Measurements from ENCODE around the gene XPO6.
"Not testable (repeated sequence)": the region's sequence is repeated elsewhere in the genome, so short reads cannot be mapped to it uniquely, and the experiment has no call there.

The XPO6 gene

DNA sequence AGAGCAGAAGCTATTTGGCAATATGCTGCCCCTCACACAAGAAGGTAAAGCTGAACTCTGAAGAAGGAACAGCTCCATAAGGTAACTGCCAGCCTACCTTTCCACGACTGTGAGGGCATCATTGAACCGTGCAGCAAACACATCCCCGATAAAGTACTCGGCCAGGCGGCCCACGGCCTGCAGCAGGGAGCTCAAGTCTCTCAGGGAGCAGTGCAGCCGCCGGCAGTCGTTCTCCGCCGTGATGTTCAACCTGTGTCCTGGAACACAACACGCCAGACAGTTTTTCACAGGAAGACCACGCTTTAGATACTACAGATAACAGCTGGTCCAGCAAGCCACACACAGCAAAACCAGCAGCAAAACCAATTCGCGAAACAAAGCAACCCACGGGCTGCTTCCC lies 86.2 kb downstream of the XPO6 start:
- Histone ChIP-seq H2AFZ (ENCODE audit: low read depth, low read length) (no peak overlapping the region), H3K9me3 (ENCODE audit: low read length) (no peaks in the 10 kb centered on the region), H3K27me3 (ENCODE audit: insufficient read depth, low read length) (no peaks in the 10 kb centered on the region), H3K4me1 (ENCODE audit: insufficient read depth, low read length) (peaks cover 2% of the 10 kb centered on the region), H3K36me3 (ENCODE audit: insufficient read depth, low read length) (peaks cover 87% of the 10 kb centered on the region), H3K4me3 (ENCODE audit: low read length) (no peak overlapping the region)

DNA sequence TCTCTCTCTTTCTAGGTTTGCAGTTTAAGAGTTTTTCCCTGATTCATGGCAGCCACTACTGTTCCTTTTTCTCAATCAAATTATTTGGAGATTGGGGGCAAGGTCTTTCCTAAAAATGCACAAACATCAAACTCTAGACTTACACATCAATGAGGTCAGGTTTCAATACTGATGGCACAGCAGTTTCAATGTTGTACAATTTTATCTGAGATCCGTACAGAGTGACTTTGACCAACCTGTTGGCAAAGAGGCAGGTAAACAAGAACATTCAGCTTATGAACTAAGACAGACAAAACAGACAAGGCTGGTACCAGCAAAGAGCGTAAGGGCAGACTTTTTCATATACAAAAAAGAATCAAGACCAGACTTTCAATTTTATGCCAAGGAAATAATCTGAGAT lies 90.2 kb downstream of the XPO6 start:
- Histone ChIP-seq H3K4me1 (ENCODE audit: insufficient read depth, low read length) (no peaks in the 10 kb centered on the region), H3K36me3 (ENCODE audit: insufficient read depth, low read length) (peaks cover 90% of the 10 kb centered on the region), H3K9me3 (ENCODE audit: low read length) (no peaks in the 10 kb centered on the region)

DNA sequence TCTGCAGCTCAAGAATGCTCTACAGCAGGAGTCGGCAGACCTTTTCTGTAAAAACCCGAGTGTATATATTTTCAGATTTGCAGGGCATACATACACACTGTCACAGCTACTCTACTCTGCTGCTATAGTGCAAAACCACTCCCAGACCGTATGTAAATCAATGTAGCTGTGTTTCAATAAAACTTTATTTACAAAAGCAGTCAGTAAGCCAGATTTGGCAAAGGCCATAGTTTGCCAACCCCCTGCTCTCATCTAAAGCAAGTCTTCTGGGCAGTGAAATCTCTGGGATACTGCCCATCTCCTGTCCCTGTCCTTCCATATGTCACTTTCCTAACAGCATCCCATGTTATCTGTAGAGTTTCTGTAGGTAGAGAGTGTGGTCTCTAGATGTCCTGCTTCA lies 91.0 kb downstream of the XPO6 start:
- H2AFZ ChIP-seq (ENCODE audit: low read depth, low read length), result no peak overlapping the region
- no peak overlapping the region for H3K4me3 ChIP-seq (ENCODE audit: low read length)
- H3K27me3 ChIP-seq (ENCODE audit: insufficient read depth, low read length), result no peaks in the 10 kb centered on the region
- no peaks in the 10 kb centered on the region for H3K9me3 ChIP-seq (ENCODE audit: low read length)
- peaks cover 88% of the 10 kb centered on the region for H3K36me3 ChIP-seq (ENCODE audit: insufficient read depth, low read length)
- no peaks in the 10 kb centered on the region for H3K4me1 ChIP-seq (ENCODE audit: insufficient read depth, low read length)

More for the DNA sequence above, 90.2 kb downstream of the XPO6 start:
- Histone ChIP-seq H3K4me3 (ENCODE audit: low read length) (no peak overlapping the region), H2AFZ (ENCODE audit: low read depth, low read length) (no peak overlapping the region), H3K27me3 (ENCODE audit: insufficient read depth, low read length) (no peaks in the 10 kb centered on the region)

DNA sequence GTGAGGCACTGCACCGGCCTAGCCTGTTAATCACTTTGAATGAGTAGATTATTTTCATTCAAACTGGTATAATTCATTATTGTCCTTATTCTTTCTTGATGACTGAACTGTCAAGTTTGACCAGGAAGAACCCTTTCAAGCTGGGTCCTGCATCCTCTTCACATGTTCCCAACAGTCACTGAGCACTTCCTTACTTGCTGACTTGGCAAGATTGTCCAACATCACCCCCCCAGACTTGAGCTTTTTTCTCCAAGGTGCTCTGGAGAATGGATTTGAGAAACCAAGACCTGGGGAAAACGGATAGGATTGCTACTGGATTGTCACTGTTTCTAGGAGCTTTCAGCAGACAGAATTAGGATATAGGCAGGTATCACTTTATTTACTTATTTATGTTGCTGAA lies 93.1 kb downstream of the XPO6 start:
- no peak overlapping the region for H2AFZ ChIP-seq (ENCODE audit: low read depth, low read length)
- H3K27me3 ChIP-seq (ENCODE audit: insufficient read depth, low read length), result no peaks in the 10 kb centered on the region
- no peak overlapping the region for H3K4me3 ChIP-seq (ENCODE audit: low read length)
- peaks cover 87% of the 10 kb centered on the region for H3K36me3 ChIP-seq (ENCODE audit: insufficient read depth, low read length)
- H3K4me1 ChIP-seq (ENCODE audit: insufficient read depth, low read length), result no peaks in the 10 kb centered on the region
- H3K9me3 ChIP-seq (ENCODE audit: low read length), result no peaks in the 10 kb centered on the region

DNA sequence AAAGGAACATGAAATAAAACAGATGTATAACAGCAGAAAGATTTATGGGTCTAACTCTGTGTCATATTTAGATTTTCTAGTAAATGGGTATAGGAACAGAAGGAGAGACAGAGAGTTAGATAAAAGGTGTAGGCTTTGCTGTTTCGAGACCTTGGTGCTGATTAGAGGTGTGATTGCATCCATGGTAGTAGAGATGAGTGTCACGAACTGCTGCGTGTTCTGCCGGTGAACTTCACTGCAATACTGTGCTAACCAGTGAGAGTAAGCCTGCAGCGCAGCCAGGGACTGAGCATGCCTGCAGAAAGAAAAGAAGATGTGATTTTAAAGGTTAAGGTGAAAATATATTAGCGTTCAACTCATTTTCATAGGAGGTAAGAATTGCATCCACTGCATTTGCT lies 94.6 kb downstream of the XPO6 start:
- Histone ChIP-seq H3K27me3 (ENCODE audit: insufficient read depth, low read length) (no peaks in the 10 kb centered on the region), H3K4me3 (ENCODE audit: low read length) (no peak overlapping the region), H2AFZ (ENCODE audit: low read depth, low read length) (no peak overlapping the region), H3K4me1 (ENCODE audit: insufficient read depth, low read length) (no peaks in the 10 kb centered on the region), H3K36me3 (ENCODE audit: insufficient read depth, low read length) (peaks cover 86% of the 10 kb centered on the region), H3K9me3 (ENCODE audit: low read length) (no peaks in the 10 kb centered on the region)

DNA sequence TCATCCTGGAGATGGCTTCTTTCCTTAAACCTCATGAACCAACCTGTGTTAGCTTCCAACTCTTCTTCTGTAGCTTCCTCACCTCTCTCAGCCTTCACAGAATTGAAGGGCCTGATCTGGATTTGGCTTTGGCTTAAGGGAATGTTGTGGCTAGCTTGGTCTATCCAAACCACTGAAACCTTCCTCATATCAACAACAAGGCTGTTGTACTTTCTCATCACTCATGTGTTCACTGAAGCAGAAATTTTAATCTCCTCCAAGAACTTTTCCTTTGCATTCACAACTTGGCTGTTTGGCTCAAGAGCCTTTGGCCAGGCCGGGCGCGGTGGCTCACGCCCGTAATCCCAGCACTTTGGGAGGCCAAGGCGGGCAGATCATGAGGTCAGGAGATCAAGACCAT lies 95.9 kb downstream of the XPO6 start:
- H3K27me3 ChIP-seq (ENCODE audit: insufficient read depth, low read length); H3K4me1 ChIP-seq (ENCODE audit: insufficient read depth, low read length); H3K9me3 ChIP-seq (ENCODE audit: low read length); H2AFZ ChIP-seq (ENCODE audit: low read depth, low read length); H3K4me3 ChIP-seq (ENCODE audit: low read length): not testable (repeated sequence)
- peaks cover 84% of the 10 kb centered on the region for H3K36me3 ChIP-seq (ENCODE audit: insufficient read depth, low read length)

DNA sequence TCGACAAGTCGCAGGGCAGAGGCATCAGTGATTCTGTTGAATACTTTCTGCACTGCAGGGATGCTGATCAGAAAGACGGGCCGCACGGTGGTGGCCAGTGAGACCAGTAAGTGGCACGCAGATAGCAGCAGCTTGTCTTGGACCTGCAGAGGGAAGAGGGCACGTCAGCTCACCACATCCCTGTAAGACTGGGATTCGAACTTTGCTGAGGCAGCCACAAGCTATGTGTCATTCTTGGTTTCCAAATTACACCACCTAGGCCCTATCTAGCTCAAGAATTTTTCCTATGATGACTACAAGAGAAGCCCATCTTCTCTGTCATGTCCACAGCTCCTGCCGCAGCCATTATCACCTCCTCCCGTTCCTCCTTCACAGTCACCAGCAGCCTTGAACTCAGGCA lies 98.9 kb downstream of the XPO6 start:
- Histone ChIP-seq H3K36me3 (ENCODE audit: insufficient read depth, low read length) (peaks cover 86% of the 10 kb centered on the region), H3K4me3 (ENCODE audit: low read length) (no peak overlapping the region), H3K4me1 (ENCODE audit: insufficient read depth, low read length) (no peaks in the 10 kb centered on the region), H2AFZ (ENCODE audit: low read depth, low read length) (no peak overlapping the region), H3K27me3 (ENCODE audit: insufficient read depth, low read length) (no peaks in the 10 kb centered on the region), H3K9me3 (ENCODE audit: low read length) (no peaks in the 10 kb centered on the region)

DNA sequence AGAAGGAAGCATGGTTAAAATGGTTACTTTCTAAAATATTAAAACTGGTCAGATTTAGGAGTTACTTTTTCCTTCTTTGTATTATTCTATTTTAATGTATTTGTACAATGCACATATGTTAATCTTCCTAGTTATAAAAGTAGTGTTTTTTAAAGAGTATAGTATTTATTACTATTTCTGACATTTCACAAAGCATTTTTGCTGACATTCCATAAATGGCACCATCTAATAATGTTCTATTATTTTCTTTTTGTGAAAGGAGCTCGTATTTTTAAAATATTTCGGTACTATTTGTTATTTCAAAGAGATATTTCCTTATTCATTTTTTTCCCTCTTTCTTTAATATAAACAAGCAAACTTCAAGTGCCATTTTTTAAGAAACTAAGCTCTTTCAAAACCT lies 100.8 kb downstream of the XPO6 start:
- H3K9me3 ChIP-seq (ENCODE audit: low read length), result no peaks in the 10 kb centered on the region
- H3K4me1 ChIP-seq (ENCODE audit: insufficient read depth, low read length), result no peaks in the 10 kb centered on the region
- H3K4me3 ChIP-seq (ENCODE audit: low read length), result no peak overlapping the region
- peaks cover 89% of the 10 kb centered on the region for H3K36me3 ChIP-seq (ENCODE audit: insufficient read depth, low read length)
- H2AFZ ChIP-seq (ENCODE audit: low read depth, low read length), result no peak overlapping the region
- no peaks in the 10 kb centered on the region for H3K27me3 ChIP-seq (ENCODE audit: insufficient read depth, low read length)

DNA sequence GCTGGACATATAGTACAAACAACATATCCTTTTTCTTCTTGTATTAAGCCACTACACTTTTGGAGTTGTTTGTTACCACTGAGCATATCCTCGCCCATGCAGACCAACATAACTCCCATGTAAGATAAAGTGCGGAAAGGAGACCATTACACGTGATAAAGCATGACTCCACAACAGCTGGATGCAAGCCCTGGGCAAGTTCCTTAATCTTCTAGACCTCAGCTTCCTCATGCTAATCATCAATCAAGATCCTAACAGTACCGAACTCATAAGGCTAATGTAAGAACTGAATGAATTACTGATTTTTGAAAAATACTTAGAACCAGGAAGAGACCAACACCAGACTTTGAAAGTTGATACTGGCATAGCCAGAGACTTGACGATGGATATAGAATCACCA lies 101.3 kb downstream of the XPO6 start:
- no peaks in the 10 kb centered on the region for H3K27me3 ChIP-seq (ENCODE audit: insufficient read depth, low read length)
- peaks cover 89% of the 10 kb centered on the region for H3K36me3 ChIP-seq (ENCODE audit: insufficient read depth, low read length)
- H3K4me3 ChIP-seq (ENCODE audit: low read length), result no peak overlapping the region
- no peak overlapping the region for H2AFZ ChIP-seq (ENCODE audit: low read depth, low read length)
- no peaks in the 10 kb centered on the region for H3K9me3 ChIP-seq (ENCODE audit: low read length)
- H3K4me1 ChIP-seq (ENCODE audit: insufficient read depth, low read length), result no peaks in the 10 kb centered on the region

DNA sequence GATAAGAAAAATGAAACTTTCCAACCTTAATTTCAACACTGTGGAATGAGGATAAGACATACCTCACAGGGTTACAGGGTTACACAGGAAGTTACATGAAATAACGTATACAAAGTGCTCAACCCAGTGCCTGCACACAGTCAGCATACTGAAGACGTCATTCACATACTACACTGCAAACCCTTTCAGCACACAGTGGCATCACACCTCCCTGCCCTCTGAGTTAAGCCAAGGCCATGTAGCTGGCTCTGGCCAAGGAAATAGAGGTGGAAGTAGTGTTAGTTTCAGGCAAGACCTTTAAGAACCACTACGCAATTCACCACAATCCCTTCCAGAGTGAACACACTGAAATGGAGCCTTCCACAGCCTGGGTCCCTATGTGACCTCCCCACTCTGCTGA lies 101.7 kb downstream of the XPO6 start:
- H3K4me3 ChIP-seq (ENCODE audit: low read length), result no peak overlapping the region
- H3K27me3 ChIP-seq (ENCODE audit: insufficient read depth, low read length), result no peaks in the 10 kb centered on the region
- H3K9me3 ChIP-seq (ENCODE audit: low read length), result no peaks in the 10 kb centered on the region
- H3K4me1 ChIP-seq (ENCODE audit: insufficient read depth, low read length), result no peaks in the 10 kb centered on the region
- H3K36me3 ChIP-seq (ENCODE audit: insufficient read depth, low read length), result peaks cover 89% of the 10 kb centered on the region
- H2AFZ ChIP-seq (ENCODE audit: low read depth, low read length), result no peak overlapping the region

DNA sequence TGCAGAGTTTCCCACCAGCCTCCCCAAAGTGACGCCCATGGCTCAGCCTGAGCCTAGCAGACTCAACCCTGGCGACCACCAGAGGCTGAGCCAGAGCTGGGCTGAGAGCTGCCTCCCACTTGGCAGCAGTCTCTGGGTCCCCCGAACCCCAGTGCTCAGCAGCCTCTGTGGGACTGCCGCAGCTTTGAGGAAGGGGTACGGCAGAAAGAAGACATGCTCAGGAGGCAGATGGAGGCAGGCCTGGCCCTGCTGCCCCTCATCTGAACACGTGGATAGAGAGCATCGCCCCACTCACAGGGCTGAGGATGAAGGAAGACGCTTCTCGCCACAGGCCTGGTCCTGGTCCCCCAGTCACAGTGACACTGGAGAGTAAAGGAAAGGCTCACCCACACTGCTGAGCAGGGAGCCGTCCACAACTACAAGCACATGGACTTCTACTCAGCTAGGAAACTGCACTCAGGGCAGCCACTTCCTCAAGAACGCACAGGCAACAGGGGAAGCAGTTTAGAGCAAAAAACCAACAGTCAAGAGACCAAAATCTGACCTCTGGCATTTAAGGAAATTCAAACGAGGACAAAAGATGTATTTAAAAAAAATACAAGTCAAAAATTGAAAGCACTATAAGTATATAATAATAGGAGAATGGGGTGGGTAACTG lies 103.0 kb downstream of the XPO6 start:
- no peaks in the 10 kb centered on the region for H3K9me3 ChIP-seq (ENCODE audit: low read length)
- H3K4me3 ChIP-seq (ENCODE audit: low read length), result no peak overlapping the region
- peaks cover 91% of the 10 kb centered on the region for H3K36me3 ChIP-seq (ENCODE audit: insufficient read depth, low read length)
- no peak overlapping the region for H2AFZ ChIP-seq (ENCODE audit: low read depth, low read length)
- H3K27me3 ChIP-seq (ENCODE audit: insufficient read depth, low read length), result no peaks in the 10 kb centered on the region
- no peaks in the 10 kb centered on the region for H3K4me1 ChIP-seq (ENCODE audit: insufficient read depth, low read length)

DNA sequence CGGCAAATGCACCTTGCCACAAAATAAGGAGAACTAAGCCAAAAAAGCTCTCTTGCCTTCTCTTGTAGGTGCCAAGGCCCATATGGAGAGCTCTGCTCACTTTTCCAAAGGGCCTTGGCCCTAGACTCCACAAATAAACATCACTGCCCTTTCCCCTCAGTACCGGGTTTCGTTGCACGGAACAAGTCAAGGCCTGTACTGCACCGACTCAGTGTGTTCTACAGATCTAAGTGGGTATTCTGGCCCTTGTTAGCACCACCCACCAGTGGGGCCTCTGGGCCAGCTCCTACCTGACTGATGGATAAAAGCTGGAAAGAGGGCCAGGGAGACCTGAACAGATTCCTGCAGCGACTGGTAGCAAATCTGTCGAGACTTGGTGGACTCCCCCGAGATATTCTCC lies 104.5 kb downstream of the XPO6 start:
- Histone ChIP-seq H3K9me3 (ENCODE audit: low read length) (no peaks in the 10 kb centered on the region), H3K36me3 (ENCODE audit: insufficient read depth, low read length) (peaks cover 90% of the 10 kb centered on the region), H2AFZ (ENCODE audit: low read depth, low read length) (no peak overlapping the region), H3K27me3 (ENCODE audit: insufficient read depth, low read length) (no peaks in the 10 kb centered on the region), H3K4me1 (ENCODE audit: insufficient read depth, low read length) (no peaks in the 10 kb centered on the region), H3K4me3 (ENCODE audit: low read length) (no peak overlapping the region)

DNA sequence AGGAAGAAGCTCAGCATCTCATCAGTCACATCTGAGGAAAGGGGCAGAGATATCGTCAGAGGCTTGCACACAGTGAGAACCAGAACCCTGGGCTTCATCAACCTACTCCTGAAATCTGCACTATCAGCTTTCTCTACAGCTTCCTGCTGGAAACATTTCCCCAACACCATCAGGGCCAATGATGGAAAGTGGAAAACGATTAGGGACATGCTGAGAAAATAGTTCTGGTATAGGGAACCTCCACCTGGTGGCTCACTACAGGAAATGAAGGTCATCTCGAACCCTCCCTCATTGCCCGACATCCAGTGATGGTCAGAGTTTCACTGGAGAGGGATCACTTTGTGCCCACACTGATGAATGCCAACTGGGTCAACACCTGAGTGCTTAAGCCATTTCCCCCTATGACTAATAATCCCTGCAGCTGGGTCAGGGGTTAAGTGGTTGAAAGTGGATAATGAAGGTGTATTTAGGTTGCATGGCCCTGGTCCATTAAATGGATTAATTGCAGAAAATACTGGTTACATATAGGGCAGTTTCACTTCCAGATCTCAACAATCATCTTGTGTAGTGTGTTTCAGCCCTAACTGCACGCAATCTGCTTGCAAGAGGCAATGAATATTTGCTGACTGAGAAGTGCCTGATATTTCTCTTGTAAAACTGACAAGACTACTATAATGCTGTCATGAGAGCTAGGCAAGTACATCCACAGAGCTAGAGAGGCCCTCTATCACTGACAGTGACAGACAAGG lies 105.1 kb downstream of the XPO6 start:
- H3K36me3 ChIP-seq (ENCODE audit: insufficient read depth, low read length), result peaks cover 90% of the 10 kb centered on the region
- no peaks in the 10 kb centered on the region for H3K9me3 ChIP-seq (ENCODE audit: low read length)
- no peaks in the 10 kb centered on the region for H3K4me1 ChIP-seq (ENCODE audit: insufficient read depth, low read length)
- no peaks in the 10 kb centered on the region for H3K27me3 ChIP-seq (ENCODE audit: insufficient read depth, low read length)
- no peak overlapping the region for H2AFZ ChIP-seq (ENCODE audit: low read depth, low read length)
- no peak overlapping the region for H3K4me3 ChIP-seq (ENCODE audit: low read length)

DNA sequence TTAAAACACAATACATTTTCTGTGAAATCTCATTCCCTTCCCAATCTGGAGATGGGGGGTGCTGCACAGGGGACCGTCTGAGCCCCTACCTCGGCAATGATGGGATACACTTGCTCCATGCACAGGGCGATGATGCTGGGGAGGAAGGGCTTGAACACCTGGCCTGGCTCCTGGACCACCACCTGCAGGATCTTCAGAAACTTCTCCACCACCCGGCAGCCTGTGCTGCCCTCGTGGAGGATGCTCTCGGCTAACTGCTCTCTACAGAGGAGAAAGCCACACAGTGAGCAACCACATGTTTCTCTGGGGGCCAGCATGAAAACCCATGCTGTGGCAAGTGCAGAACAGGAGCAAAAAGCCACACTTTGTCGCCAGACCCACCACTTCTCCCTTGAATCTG lies 105.8 kb downstream of the XPO6 start:
- H3K36me3 ChIP-seq (ENCODE audit: insufficient read depth, low read length), result peaks cover 92% of the 10 kb centered on the region

More for the DNA sequence above, 105.8 kb downstream of the XPO6 start:
- no peak overlapping the region for H2AFZ ChIP-seq (ENCODE audit: low read depth, low read length)
- no peaks in the 10 kb centered on the region for H3K4me1 ChIP-seq (ENCODE audit: insufficient read depth, low read length)
- no peaks in the 10 kb centered on the region for H3K9me3 ChIP-seq (ENCODE audit: low read length)
- no peak overlapping the region for H3K4me3 ChIP-seq (ENCODE audit: low read length)
- no peaks in the 10 kb centered on the region for H3K27me3 ChIP-seq (ENCODE audit: insufficient read depth, low read length)
